H1 (cell line): ENCODE data around the gene ARMC7. TPM values are rescaled to one million over a fixed set of nuclear protein-coding genes. Genes with fewer than 3 reads are reported as not detected.

Experiments
- CTCF ChIA-PET: fragments of 300-600 bp; sonication (Branson Sonifier 250); formaldehyde crosslinking; loops from one replicate; lab custom pipeline; 2021; ENCODE audit not compliant: partially characterized antibody; lab: Charles Lee
- POLR2A ChIA-PET: fragments of 300-600 bp; sonication (Branson Sonifier 250); formaldehyde crosslinking; loops from one replicate; lab custom pipeline; 2021; ENCODE audit warnings: inconsistent platforms; ENCODE audit not compliant: partially characterized antibody; lab: Charles Lee
- DNase-seq, 2 experiments: peaks; one replicate each; pipeline versions ENCODE4 v3.0.0 to v3.0.0-alpha.2; 2010 to 2022; ENCODE audit warnings: low spot score in 2 of 2, low read depth in 1 of 2, mixed read lengths in 1 of 2
- FAIRE-seq: peaks from 2 replicates; lab custom pipeline; 2011; peaks lifted over from hg19 to GRCh38; lab: Jason Lieb, UNC
- H2AFZ ChIP-seq: 2 replicates; pipeline ENCODE4 v1.8.1; 2012; ENCODE audit warnings: low read length, inconsistent platforms
- H2AK5ac ChIP-seq: 2 replicates; pipeline ENCODE4 v1.6.1; 2013; ENCODE audit warnings: low read depth, low read length
- H2BK120ac ChIP-seq: replicated peaks from 2 replicates; pipeline ENCODE3; 2013; ENCODE audit warnings: low read depth, low read length, inconsistent platforms
- H2BK12ac ChIP-seq: 2 replicates; pipeline ENCODE4 v1.6.1; 2013; ENCODE audit warnings: low read depth, low read length
- H2BK15ac ChIP-seq: 2 replicates; pipeline ENCODE4 v1.6.1; 2013; ENCODE audit warnings: low read length
- H2BK20ac ChIP-seq: 2 replicates; pipeline ENCODE4 v1.6.1; 2013; ENCODE audit warnings: low read length
- H2BK5ac ChIP-seq: 2 replicates; pipeline ENCODE4 v1.6.1; 2013; ENCODE audit warnings: low read depth, low read length
- H3K14ac ChIP-seq: 2 replicates; pipeline ENCODE4 v1.6.1; 2013; ENCODE audit warnings: inconsistent platforms; ENCODE audit not compliant: insufficient read length
- H3K18ac ChIP-seq: 2 replicates; pipeline ENCODE4 v1.6.1; 2013; ENCODE audit warnings: low read length; ENCODE audit errors: extremely low read depth
- H3K23ac ChIP-seq: 2 replicates; pipeline ENCODE4 v1.6.1; 2013; ENCODE audit warnings: inconsistent platforms; ENCODE audit not compliant: insufficient read length
- H3K23me2 ChIP-seq: 2 replicates; pipeline ENCODE4 v1.6.1; 2013; ENCODE audit warnings: low read depth, low read length
- H3K27ac ChIP-seq: 2 replicates; pipeline ENCODE4 v1.6.1; 2011; ENCODE audit warnings: low read depth, low read length, inconsistent platforms
- H3K27me3 ChIP-seq, 4 experiments: replicated peaks in 1 of 4; 1 replicate in 1 of 4; 2 replicates in 3 of 4; pipeline versions ENCODE4 v1.6.1 to v1.8.1; 2011 to 2013; ENCODE audit warnings: low read length in 3 of 4, mild to moderate bottlenecking in 3 of 4, inconsistent platforms in 2 of 4, mixed read lengths in 2 of 4, moderate library complexity in 1 of 4; ENCODE audit not compliant: control insufficient read depth in 3 of 4, insufficient read depth in 3 of 4; ENCODE audit errors: extremely low read depth in 1 of 4
- H3K36me3 ChIP-seq, 4 experiments: 2 replicates each; pipeline versions ENCODE4 v1.6.1 to v1.8.1; 2011 to 2013; ENCODE audit warnings: mild to moderate bottlenecking in 4 of 4, low read length in 3 of 4, moderate library complexity in 2 of 4, control low read depth in 1 of 4, inconsistent platforms in 1 of 4; ENCODE audit not compliant: insufficient read depth in 4 of 4, control insufficient read depth in 2 of 4
- H3K4ac ChIP-seq: replicated peaks from 2 replicates; pipeline ENCODE3; 2013; ENCODE audit warnings: low read length, low read depth, mixed read lengths, inconsistent platforms; ENCODE audit not compliant: insufficient read length
- H3K4me1 ChIP-seq, 4 experiments: replicated peaks in 1 of 4; 1 replicate in 1 of 4; 2 replicates in 3 of 4; pipeline versions ENCODE4 v1.6.1 to v1.8.1; 2011 to 2013; ENCODE audit warnings: low read length in 3 of 4, inconsistent platforms in 2 of 4, mixed read lengths in 1 of 4; ENCODE audit not compliant: insufficient read depth in 4 of 4, control insufficient read depth in 3 of 4
- H3K4me2 ChIP-seq, 2 experiments: 2 replicates each; pipeline versions ENCODE4 v1.6.1 to v1.8.1; 2011 to 2013; ENCODE audit warnings: low read depth in 2 of 2, low read length in 2 of 2, control low read depth in 1 of 2, inconsistent platforms in 1 of 2, mild to moderate bottlenecking in 1 of 2; ENCODE audit not compliant: insufficient read depth in 1 of 2
- H3K4me3 ChIP-seq, 4 experiments: fragments of 200-600, 300-600 bp in 1 of 4; sonication (generic), shearing (Covaris generic), sonication (Bioruptor Twin) in 1 of 4; 2 replicates each; pipeline versions ENCODE4 v1.5.1 to v1.8.1; 2011 to 2016; ENCODE audit warnings: low read length in 4 of 4, low read depth in 3 of 4, control low read depth in 2 of 4, inconsistent platforms in 2 of 4, mild to moderate bottlenecking in 2 of 4, mixed read lengths in 1 of 4, moderate library complexity in 1 of 4; ENCODE audit not compliant: insufficient read depth in 2 of 4; ENCODE audit errors: extremely low read depth in 1 of 4
- H3K56ac ChIP-seq: replicated peaks from 2 replicates; pipeline ENCODE3; 2013; ENCODE audit warnings: low read depth, mild to moderate bottlenecking, mixed read lengths, low read length, inconsistent platforms; ENCODE audit not compliant: insufficient read length
- H3K79me1 ChIP-seq: 2 replicates; pipeline ENCODE4 v1.6.1; 2013; ENCODE audit warnings: low read depth, low read length, control low read depth
- H3K79me2 ChIP-seq, 2 experiments: 2 replicates each; pipeline versions ENCODE4 v1.6.1 to v1.8.1; 2012 to 2013; ENCODE audit warnings: low read length in 2 of 2, mild to moderate bottlenecking in 2 of 2, inconsistent platforms in 1 of 2; ENCODE audit not compliant: insufficient read depth in 2 of 2, control insufficient read depth in 1 of 2
- H3K9ac ChIP-seq, 4 experiments: replicated peaks in 1 of 4; 1 replicate in 1 of 4; 2 replicates in 3 of 4; pipeline versions ENCODE4 v1.6.1 to v1.8.1; 2011 to 2013; ENCODE audit warnings: low read depth in 3 of 4, low read length in 3 of 4, control low read depth in 2 of 4, mild to moderate bottlenecking in 2 of 4, moderate library complexity in 2 of 4, inconsistent platforms in 1 of 4; ENCODE audit errors: extremely low read depth in 1 of 4
- H3K9me3 ChIP-seq, 2 experiments: 2 replicates each; pipeline versions ENCODE4 v1.6.1 to v1.8.1; 2012 to 2013; ENCODE audit warnings: mild to moderate bottlenecking in 2 of 2, moderate library complexity in 2 of 2, control low read depth in 1 of 2, inconsistent platforms in 1 of 2, low read depth in 1 of 2, low read length in 1 of 2, mixed read lengths in 1 of 2; ENCODE audit not compliant: insufficient read depth in 2 of 2
- H4K20me1 ChIP-seq, 2 experiments: replicated peaks in 1 of 2; 2 replicates each; pipeline versions ENCODE3 to v1.8.1; 2011 to 2013; ENCODE audit warnings: inconsistent platforms in 2 of 2, low read length in 2 of 2, mild to moderate bottlenecking in 1 of 2; ENCODE audit not compliant: insufficient read depth in 2 of 2, control insufficient read depth in 1 of 2
- H4K5ac ChIP-seq: 2 replicates; pipeline ENCODE4 v1.6.1; 2013; ENCODE audit warnings: low read length, low read depth, mixed read lengths, inconsistent platforms; ENCODE audit not compliant: insufficient read length
- H4K8ac ChIP-seq: 2 replicates; pipeline ENCODE4 v1.8.0; 2013; ENCODE audit warnings: mild to moderate bottlenecking, moderate library complexity, low read length, inconsistent platforms; ENCODE audit not compliant: insufficient read depth; ENCODE audit errors: extremely low read depth
- H4K91ac ChIP-seq: replicated peaks from 2 replicates; pipeline ENCODE3; 2013; ENCODE audit warnings: low read length, mixed read lengths, inconsistent platforms; ENCODE audit not compliant: insufficient read length
- ASH2L ChIP-seq: fragments of 200-600, 300-600 bp; sonication (generic); IDR thresholded peaks from one replicate; pipeline ENCODE4 v1.7.1; 2017; ENCODE audit warnings: low read length
- EGR1 ChIP-seq: IDR thresholded peaks from 2 replicates; pipeline ENCODE4 v1.6.1; 2011; ENCODE audit warnings: low read depth, low read length, borderline replicate concordance
- EZH2 ChIP-seq: fragments of 200-600 bp; sonication (generic); IDR thresholded peaks from 2 replicates; pipeline ENCODE4 v1.7.1; 2012; ENCODE audit warnings: low read depth, mild to moderate bottlenecking, moderate library complexity, low read length, inconsistent platforms; ENCODE audit not compliant: severe bottlenecking
- GTF2F1 ChIP-seq: IDR thresholded peaks from 2 replicates; pipeline ENCODE4 v1.6.1; 2012; ENCODE audit warnings: low read depth, low read length, improper control_type of control experiment, borderline replicate concordance
- MAX ChIP-seq: IDR thresholded peaks from 2 replicates; pipeline ENCODE4 v1.6.1; 2012; ENCODE audit warnings: inconsistent platforms
- PHF8 ChIP-seq: fragments of 200-600 bp; sonication (generic); conservative IDR thresholded peaks from 2 replicates; pipeline ENCODE4 v1.7.1; 2012; ENCODE audit warnings: low read depth, mild to moderate bottlenecking, inconsistent platforms, low read length, moderate library complexity
- POU5F1 ChIP-seq: IDR thresholded peaks from 2 replicates; pipeline ENCODE4 v1.6.1; 2011; ENCODE audit warnings: low read depth, mild to moderate bottlenecking, low read length, moderate library complexity
- SAP30 ChIP-seq: fragments of 300-600 bp; sonication (generic); IDR thresholded peaks from 2 replicates; pipeline ENCODE4 v1.7.1; 2012; ENCODE audit warnings: low read length, moderate library complexity, mild to moderate bottlenecking, inconsistent platforms; ENCODE audit not compliant: insufficient read depth, insufficient replicate concordance
- SIN3A ChIP-seq, 2 experiments: IDR thresholded peaks in 1 of 2; conservative IDR thresholded peaks in 1 of 2; 2 replicates each; pipeline ENCODE4 v1.6.1; 2011 to 2012; ENCODE audit warnings: low read length in 2 of 2, improper control_type of control experiment in 1 of 2, low read depth in 1 of 2, mild to moderate bottlenecking in 1 of 2
- SP4 ChIP-seq: IDR thresholded peaks from 2 replicates; pipeline ENCODE4 v1.6.1; 2012; ENCODE audit warnings: low read length, inconsistent platforms
- SUZ12 ChIP-seq: fragments of 200-600 bp; sonication (generic); IDR thresholded peaks from 2 replicates; pipeline ENCODE4 v1.6.1; 2012; ENCODE audit warnings: mild to moderate bottlenecking, inconsistent platforms, low read length, moderate library complexity, mixed read lengths
- TCF12 ChIP-seq: IDR thresholded peaks from 2 replicates; pipeline ENCODE4 v1.6.1; 2011; ENCODE audit warnings: low read depth, mild to moderate bottlenecking, low read length
- YY1 ChIP-seq: IDR thresholded peaks from 2 replicates; pipeline ENCODE4 v1.6.1; 2011; ENCODE audit warnings: low read depth, mild to moderate bottlenecking, low read length
- whole genome bisulfite sequencing, 2 experiments: shearing (Covaris generic) in 1 of 2; methylation state at CpG; one replicate each; pipeline versions ENCODE4 v1.1.6 to v1.1.7; 2013 to 2015; ENCODE audit warnings: low lambda C conversion rate in 2 of 2, mixed read lengths in 2 of 2, inconsistent platforms in 1 of 2, low coverage in 1 of 2, missing lambda C conversion rate in 1 of 2; ENCODE audit not compliant: insufficient replicate concordance in 2 of 2, insufficient coverage in 1 of 2, insufficient read length in 1 of 2; ENCODE audit errors: extremely low coverage in 1 of 2, missing lambda C conversion rate in 1 of 2; 5-methylcytosine and 5-hydroxymethylcytosine counted together
- polyA plus RNA-seq, 7 experiments: library from polyadenylated mRNA; depleted of rRNA in 3 of 7; stranded (reverse) in 5 of 7; unstranded in 2 of 7; fragments of >200 nt in 5 of 7; fragments of 200-250 nt in 2 of 7; gene quantifications; 1 replicate in 5 of 7; 2 replicates in 1 of 7; 4 replicates in 1 of 7; pipeline versions ENCODE4 v1.2.1 to v1.2.3, GENCODE V29; 2011 to 2013; ENCODE audit warnings: missing spikeins in 2 of 7, mixed read lengths in 2 of 7
- total RNA-seq: library from RNA; stranded (reverse); fragmentation: NEBNext Ultra II Directional; extraction: Animal tissue kit (Norgen Biotek cat#: 25700); gene quantifications from 2 replicates; pipeline ENCODE4 v1.2.1, GENCODE V29; 2021

ARMC7 gene
- total and polyA plus RNA-seq, 2 of the 8 experiments (the other 6 are each of a cell fraction or from before 2014, with no cell fraction given), result 9.8 to 13.6 TPM

- FAIRE-seq, result no peak
- Histone ChIP-seq H4K20me1 (no peaks in the 10 kb centered on the region), H3K79me2 (no peaks in the 10 kb centered on the region), H3K9ac (no peak overlapping the region; a peak in 1 of 7 replicates), H3K4me2 (no peak overlapping the region), H3K4ac (no peak overlapping the region), H2AFZ (no peak overlapping the region), H3K4me1 (peaks cover 3 to 19% (median 17%) of the 10 kb centered on the region in 4 experiments), H3K4me3 (no peak overlapping the region), H2BK15ac (no peak overlapping the region), H3K23ac (no peak overlapping the region), H3K36me3 (no peaks in the 10 kb centered on the region), H4K8ac (no peak overlapping the region), H2BK5ac (no peak overlapping the region), H2BK12ac (no peak overlapping the region), H3K56ac (no peak overlapping the region), H4K91ac (no peak overlapping the region), H3K23me2 (peaks cover 11% of the 10 kb centered on the region; the same call in 1 of the 2 replicates), H3K18ac (no peak overlapping the region; the same call in 1 of the 2 replicates), H3K27me3 (no peaks in the 10 kb centered on the region), H3K27ac (no peak overlapping the region), H3K9me3 (no peaks in the 10 kb centered on the region), H2AK5ac (no peak overlapping the region), H2BK120ac (no peak overlapping the region), H3K79me1 (peaks cover 3% of the 10 kb centered on the region; the same call in 1 of the 2 replicates), H2BK20ac (no peak overlapping the region), H3K14ac (no peak overlapping the region), H4K5ac (no peak overlapping the region)
- DNase-seq, result no peak
- 88% methylated on average over 14 of the region's 14 CpGs; no CpG with 5 or more reads in 1 of the 2 experiments for WGBS, 2 experiments
- POLR2A ChIA-PET, result interaction anchor here (1.0 kb wide), 1 partner anchor 21 kb away, joined by 4 read pairs; no protein-coding TSS in a partner anchor
- CTCF ChIA-PET, result interaction anchor here (0.6 to 1.7 kb wide), 6 partner anchors 20 to 239 kb away, joined by 3 to 6 read pairs (median 4); no protein-coding TSS in a partner anchor
- TF ChIP-seq EGR1, result no peak
- no peak for TF ChIP-seq YY1
- no peak for TF ChIP-seq SUZ12
- TF ChIP-seq MAX, result no peak
- TF ChIP-seq SP4, result no peak
- no peak for TF ChIP-seq SIN3A (conservative IDR thresholded peaks at IDR 0.05 in 1 of 2, IDR thresholded peaks at IDR 0.05 in 1 of 2; ENCODE audit: low read depth in 1 of 2, low read length in 2 of 2)
- no peak for TF ChIP-seq EZH2
- no peak for TF ChIP-seq PHF8
- TF ChIP-seq POU5F1, result no peak
- no peak for TF ChIP-seq TCF12
- TF ChIP-seq SAP30, result no peak
- no peak for TF ChIP-seq GTF2F1
- TF ChIP-seq ASH2L, result no peak
Observed at GRCh38 chr17:75084039-75084660, 25.6 kb upstream of the ARMC7 start.
